Cardiac fibroblast (primary cell): ENCODE results near the gene MSI2.

Experiments used
- DNase-seq, 2 donors: peaks; one replicate each; pipeline versions ENCODE4 v3.0.0 to v3.0.0-alpha.2; 2010; ENCODE audit warnings: low read depth in 2 of 2
- H3K4me3 ChIP-seq, 2 donors: replicated peaks in 1 of 2; 1 replicate in 1 of 2; 2 replicates in 1 of 2; pipeline ENCODE4 v1.5.1; 2011; ENCODE audit warnings: low read depth in 2 of 2, low read length in 2 of 2, mild to moderate bottlenecking in 2 of 2, moderate library complexity in 1 of 2
- CTCF ChIP-seq: IDR thresholded peaks from one replicate; pipeline ENCODE4 v1.5.1; 2011; ENCODE audit warnings: low read depth, mild to moderate bottlenecking, low read length, inconsistent platforms

The MSI2 gene

GRCh38 chr17:57344261-57344660 lies 87.9 kb downstream of the MSI2 start:
- no peak for DNase-seq
- no peak for TF ChIP-seq CTCF
- H3K4me3 ChIP-seq = no peak overlapping the region

- H3K4me3 ChIP-seq = no peak overlapping the region
- no peak for DNase-seq
- no peak for TF ChIP-seq CTCF
These were observed 93.4 kb downstream of the MSI2 start for GRCh38 chr17:57349541-57350247.

GRCh38 chr17:57350266-57350665 lies 93.9 kb downstream of the MSI2 start:
- no peak for DNase-seq
- TF ChIP-seq CTCF = no peak
- no peak overlapping the region for H3K4me3 ChIP-seq

- TF ChIP-seq CTCF = no peak
- no peak overlapping the region for H3K4me3 ChIP-seq
- DNase-seq = no peak
These were observed 96.4 kb downstream of the MSI2 start for GRCh38 chr17:57352665-57353175.

- H3K4me3 ChIP-seq = no peak overlapping the region
- DNase-seq = no peak
- TF ChIP-seq CTCF = no peak
These were observed 98.3 kb downstream of the MSI2 start for GRCh38 chr17:57354673-57355072.

- no peak for TF ChIP-seq CTCF
- peak in 1 of 2 donors; percentile 28 for DNase-seq
These were observed 99.0 kb downstream of the MSI2 start for GRCh38 chr17:57355090-57355859.

More at GRCh38 chr17:57355090-57355859, 99.0 kb downstream of the MSI2 start:
- no peak overlapping the region for H3K4me3 ChIP-seq
